ENCODE data around the gene CCNL2. TPM values are rescaled to one million over a fixed set of nuclear protein-coding genes. Genes with fewer than 3 reads are reported as not detected.
A peak's percentile ranks its signal among the peaks of the same experiment; 100 is the strongest.

Gene CCNL2
- total RNA-seq, 1 experiment from 2014 or later, result 173 TPM

DNA sequence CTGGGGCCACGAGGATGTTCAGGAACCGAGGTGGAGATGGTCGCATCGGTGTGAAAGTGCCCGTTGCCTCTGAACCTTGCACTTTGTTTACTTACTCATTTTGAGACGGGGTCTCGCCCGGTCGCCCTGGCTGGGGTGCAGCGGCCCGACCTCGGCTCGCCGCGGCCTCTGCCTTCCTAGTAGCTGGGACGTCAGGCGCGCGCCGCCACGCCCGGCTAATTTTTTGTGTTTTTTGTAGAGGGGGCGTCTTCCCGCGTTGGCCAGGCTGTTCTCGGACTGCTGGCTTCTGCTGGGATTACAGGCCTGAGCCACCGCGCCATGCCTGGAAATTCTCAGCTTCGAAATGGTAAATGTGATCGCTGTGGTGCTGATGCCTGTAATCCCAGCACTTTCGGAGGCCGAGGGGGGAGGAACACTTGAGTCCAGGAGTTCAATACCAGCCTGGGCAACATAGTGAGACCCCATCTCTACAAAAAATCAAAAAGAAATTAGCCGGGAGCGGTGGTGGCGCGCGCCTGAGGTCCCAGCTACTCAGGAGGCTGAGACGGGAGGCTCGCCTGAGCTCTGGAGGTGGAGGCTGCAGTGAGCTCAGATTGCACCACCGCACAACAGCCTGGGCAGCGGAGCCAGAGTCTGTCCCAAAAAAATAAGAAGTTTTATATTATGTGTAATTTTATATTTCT, 8.6 kb upstream of the CCNL2 start:
- Histone ChIP-seq H2BK5ac (ENCODE audit: insufficient read length, low read length) (no peak overlapping the region), H2BK12ac (ENCODE audit: insufficient read length, low read depth, low read length) (no peak overlapping the region), H4K8ac (replicated peaks; ENCODE audit: insufficient read length, low read depth, low read length) (no peak overlapping the region), H2BK20ac (ENCODE audit: low read depth, low read length, poor library complexity, severe bottlenecking) (no peak overlapping the region), H3K4me2 (ENCODE audit: insufficient read depth, insufficient read length, low read length) (peak overlapping the region; percentile 69), H3K18ac (ENCODE audit: insufficient read length, low read depth, low read length) (peak overlapping the region; percentile 43), H3K4ac (ENCODE audit: low read depth, low read length) (no peak overlapping the region), H2BK120ac (ENCODE audit: low read depth, low read length, poor library complexity, severe bottlenecking) (no peak overlapping the region), H4K91ac (ENCODE audit: insufficient read length, low read depth, low read length) (no peak overlapping the region), H3K9me3 (ENCODE audit: control insufficient read depth, low read depth, low read length) (no peaks in the 10 kb centered on the region), H2AFZ (ENCODE audit: low read length) (no peak overlapping the region), H3K23ac (ENCODE audit: insufficient read length, low read depth, low read length) (no peak overlapping the region), H3K27me3 (ENCODE audit: insufficient read depth, low read length) (no peaks in the 10 kb centered on the region), H3T11ph (ENCODE audit: low read length) (no peak overlapping the region), H2AK5ac (ENCODE audit: insufficient read length, low read length) (no peak overlapping the region), H3K56ac (ENCODE audit: insufficient read length, low read depth, low read length) (no peak overlapping the region), H3K79me1 (ENCODE audit: insufficient read depth, low read depth, low read length, poor library complexity, severe bottlenecking) (peaks cover 2% of the 10 kb centered on the region), H3K23me2 (ENCODE audit: insufficient read length, low read depth, low read length, poor library complexity, severe bottlenecking) (peaks cover 11% of the 10 kb centered on the region), H3K79me2 (ENCODE audit: insufficient read depth, low read length) (peaks cover 10% of the 10 kb centered on the region; the same call in 1 of the 2 replicates), H3K4me1 (ENCODE audit: insufficient read depth, low read length) (peaks cover 3% of the 10 kb centered on the region; the same call in 1 of the 2 replicates), H3K14ac (ENCODE audit: insufficient read depth, low read length) (peak overlapping the region; percentile 52; the same call in 1 of the 2 replicates), H3K27ac (ENCODE audit: insufficient read length, low read depth, low read length) (no peak overlapping the region), H3K9ac (ENCODE audit: extremely low read depth, insufficient read length, low read length) (peak overlapping the region; percentile 61), H2BK15ac (ENCODE audit: low read depth, low read length) (no peak overlapping the region), H4K20me1 (ENCODE audit: control insufficient read depth, insufficient read depth, insufficient read length) (no peaks in the 10 kb centered on the region), H4K5ac (ENCODE audit: insufficient read length, low read depth, low read length) (no peak overlapping the region)
- WGBS (ENCODE audit: extremely low coverage, insufficient read length, low lambda C conversion rate), result no CpG with 5 or more reads among the region's 41 CpGs
- peaks cover 2% of the 10 kb centered on the region for H3K27me3 Mint-ChIP-seq (ENCODE audit: low read depth)
- peak overlapping the region; percentile 83 to 100 (median 96); a peak in 6 of 7 replicates for H3K27ac Mint-ChIP-seq
- H3K36me3 Mint-ChIP-seq (ENCODE audit: insufficient read depth in 1 of 3, low read depth in 3 of 3), result peaks cover 35 to 69% (median 58%) of the 10 kb centered on the region in 3 experiments
- peak overlapping the region; percentile 92 to 95 for H3K4me3 Mint-ChIP-seq
- peaks cover 6 to 12% of the 10 kb centered on the region in 2 experiments; a peak in 4 of 5 replicates for H3K9me3 Mint-ChIP-seq
- no peak for DNase-seq
- TF ChIP-seq, protein P1, sequence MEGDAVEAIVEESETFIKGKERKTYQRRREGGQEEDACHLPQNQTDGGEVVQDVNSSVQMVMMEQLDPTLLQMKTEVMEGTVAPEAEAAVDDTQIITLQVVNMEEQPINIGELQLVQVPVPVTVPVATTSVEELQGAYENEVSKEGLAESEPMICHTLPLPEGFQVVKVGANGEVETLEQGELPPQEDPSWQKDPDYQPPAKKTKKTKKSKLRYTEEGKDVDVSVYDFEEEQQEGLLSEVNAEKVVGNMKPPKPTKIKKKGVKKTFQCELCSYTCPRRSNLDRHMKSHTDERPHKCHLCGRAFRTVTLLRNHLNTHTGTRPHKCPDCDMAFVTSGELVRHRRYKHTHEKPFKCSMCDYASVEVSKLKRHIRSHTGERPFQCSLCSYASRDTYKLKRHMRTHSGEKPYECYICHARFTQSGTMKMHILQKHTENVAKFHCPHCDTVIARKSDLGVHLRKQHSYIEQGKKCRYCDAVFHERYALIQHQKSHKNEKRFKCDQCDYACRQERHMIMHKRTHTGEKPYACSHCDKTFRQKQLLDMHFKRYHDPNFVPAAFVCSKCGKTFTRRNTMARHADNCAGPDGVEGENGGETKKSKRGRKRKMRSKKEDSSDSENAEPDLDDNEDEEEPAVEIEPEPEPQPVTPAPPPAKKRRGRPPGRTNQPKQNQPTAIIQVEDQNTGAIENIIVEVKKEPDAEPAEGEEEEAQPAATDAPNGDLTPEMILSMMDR (conservative IDR thresholded peaks at IDR 0.05), result peak; percentile 9; the same call in 1 of the 3 replicates
- H3K4me1 Mint-ChIP-seq, result peaks cover 26 to 43% of the 10 kb centered on the region in 2 experiments
